Activated CD4-positive, alpha-beta T cell treated with anti-CD3 and anti-CD28 coated beads, Interleukin-2, amount 50 U/mL, for 1 hour (primary cell): Measurements from ENCODE around the gene YIF1A.
"Not testable (repeated sequence)": the region's sequence is repeated elsewhere in the genome, so short reads cannot be mapped to it uniquely, and the experiment has no call there.

ENCODE experiments used
- DNase-seq: peaks from one replicate; pipeline ENCODE4 v3.0.0-alpha.2; 2020

Gene YIF1A

DNA sequence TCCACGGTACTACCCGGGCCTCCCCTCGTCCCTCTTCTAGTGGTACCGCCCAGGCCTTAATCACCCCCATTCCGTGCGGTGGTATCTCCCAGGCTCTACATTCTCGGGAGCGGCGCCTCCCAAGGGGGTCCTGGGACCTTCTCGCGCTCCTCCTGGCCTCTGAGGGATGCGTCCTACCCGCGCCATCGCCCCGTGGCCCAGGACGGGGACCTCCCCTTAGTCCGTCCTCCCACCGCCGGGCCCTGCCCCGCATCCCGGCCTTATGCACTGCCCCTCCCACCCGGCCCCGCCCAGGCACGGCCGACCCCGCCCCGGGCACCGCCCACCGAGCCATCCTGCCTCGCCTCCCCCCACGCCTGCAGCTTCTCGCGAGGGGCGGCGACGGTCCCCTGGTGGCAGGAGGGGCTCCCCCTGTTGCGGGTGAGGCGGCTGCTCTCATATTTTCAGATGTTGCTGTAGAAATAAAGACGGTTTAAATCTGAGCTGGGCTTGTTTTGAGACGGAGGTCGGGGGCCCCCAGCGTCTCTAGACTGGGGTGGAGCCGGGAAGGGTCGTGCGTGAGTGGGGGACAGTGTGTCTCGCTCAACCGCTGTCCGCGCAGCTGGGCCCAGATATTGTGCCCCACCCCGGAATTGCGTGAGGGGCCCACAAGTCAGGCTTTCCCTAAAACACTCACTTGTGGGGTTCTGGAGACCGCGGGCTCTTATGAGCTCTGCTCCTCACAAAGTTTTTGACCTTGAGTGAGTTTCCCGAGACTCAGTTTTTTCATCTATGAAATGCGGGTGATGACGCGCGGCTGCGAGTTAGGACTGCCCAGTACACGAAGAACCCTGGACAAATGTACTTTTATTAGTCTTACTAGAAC lies 21.3 kb downstream of the YIF1A start:
- peak; percentile 82 for DNase-seq

DNA sequence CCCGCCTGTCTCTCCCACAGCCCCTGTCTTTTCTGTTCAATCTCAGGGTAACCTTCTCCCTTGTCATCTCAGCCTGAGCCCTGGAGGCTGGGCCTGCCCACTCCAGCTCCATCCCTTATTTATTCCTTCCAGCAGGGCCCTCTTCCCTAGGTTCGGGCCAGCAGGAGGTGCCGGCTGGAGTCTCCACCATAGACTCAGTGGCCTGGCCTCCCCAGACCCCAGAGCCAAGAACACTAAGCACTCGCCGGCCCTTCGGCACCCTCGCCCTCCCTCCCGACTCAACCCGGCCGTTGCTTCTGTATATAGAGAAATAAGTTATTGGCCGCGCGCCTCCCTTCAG lies 21.9 kb downstream of the YIF1A start:
- no peak for DNase-seq

GRCh38 chr11:66266378-66267038 lies 22.4 kb downstream of the YIF1A start:
- no peak for DNase-seq

DNA sequence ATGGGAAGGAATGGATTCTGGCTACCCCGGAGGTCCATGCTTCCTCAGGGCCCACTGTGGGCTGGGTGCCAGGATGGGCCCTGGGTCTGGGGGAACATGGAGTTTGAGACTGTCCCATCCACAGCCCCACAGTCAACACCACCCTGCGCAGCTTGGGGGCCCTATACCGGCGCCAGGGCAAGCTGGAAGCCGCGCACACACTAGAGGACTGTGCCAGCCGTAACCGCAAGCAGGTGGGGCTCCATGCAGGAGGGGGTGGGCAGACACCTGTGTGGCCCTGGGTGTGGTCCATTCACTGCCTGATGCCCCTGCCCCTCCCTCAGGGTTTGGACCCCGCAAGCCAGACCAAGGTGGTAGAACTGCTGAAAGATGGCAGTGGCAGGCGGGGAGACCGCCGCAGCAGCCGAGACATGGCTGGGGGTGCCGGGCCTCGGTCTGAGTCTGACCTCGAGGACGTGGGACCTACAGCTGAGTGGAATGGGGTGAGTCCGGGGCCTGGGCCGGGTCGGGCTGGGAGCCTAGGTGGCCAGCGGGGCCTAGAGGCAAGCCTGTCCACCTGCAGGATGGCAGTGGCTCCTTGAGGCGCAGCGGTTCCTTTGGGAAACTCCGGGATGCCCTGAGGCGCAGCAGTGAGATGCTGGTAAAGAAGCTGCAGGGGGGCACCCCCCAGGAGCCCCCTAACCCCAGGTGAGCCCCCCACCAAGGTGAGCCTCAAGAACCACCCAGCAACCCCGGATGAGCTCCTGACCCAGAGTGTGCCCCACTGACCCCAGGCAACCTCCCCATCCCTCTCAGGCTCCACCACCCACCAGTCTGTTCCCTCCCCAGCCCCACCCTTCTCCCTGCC lies 23.2 kb downstream of the YIF1A start:
- DNase-seq: no peak

GRCh38 chr11:66264914-66265313 lies 24.0 kb downstream of the YIF1A start:
- peak; percentile 43 for DNase-seq

- no peak for DNase-seq
Observed at GRCh38 chr11:66264383-66264782, 24.6 kb downstream of the YIF1A start.

GRCh38 chr11:66263785-66264184 lies 25.2 kb downstream of the YIF1A start:
- no peak for DNase-seq

- no peak for DNase-seq
Observed at GRCh38 chr11:66263231-66263630, 25.7 kb downstream of the YIF1A start.

- no peak for DNase-seq
Observed at GRCh38 chr11:66262696-66263095, 26.2 kb downstream of the YIF1A start.

DNA sequence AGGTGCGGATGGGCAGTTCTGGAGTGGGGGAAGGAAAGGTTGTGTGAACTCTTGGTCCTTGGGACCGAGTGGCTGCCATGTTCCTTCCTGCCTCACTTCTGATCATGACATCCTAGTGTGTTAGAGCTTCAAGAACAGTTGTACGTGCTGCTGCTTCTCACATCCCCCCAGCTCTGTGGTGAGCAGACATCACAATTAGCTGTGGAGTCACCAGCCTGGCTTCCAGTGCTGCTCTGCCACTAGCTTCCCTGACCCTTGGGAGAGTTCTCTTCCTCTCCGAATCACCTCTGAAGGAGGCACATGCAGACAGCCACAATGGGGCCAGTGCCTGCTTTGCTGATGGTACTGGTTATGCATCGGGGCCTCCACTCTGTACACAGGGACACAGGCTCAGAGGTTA lies 26.8 kb downstream of the YIF1A start:
- no peak for DNase-seq

GRCh38 chr11:66261578-66261977 lies 27.4 kb downstream of the YIF1A start:
- DNase-seq: no peak

GRCh38 chr11:66259956-66260355 lies 29.0 kb downstream of the YIF1A start:
- DNase-seq: no peak

DNA sequence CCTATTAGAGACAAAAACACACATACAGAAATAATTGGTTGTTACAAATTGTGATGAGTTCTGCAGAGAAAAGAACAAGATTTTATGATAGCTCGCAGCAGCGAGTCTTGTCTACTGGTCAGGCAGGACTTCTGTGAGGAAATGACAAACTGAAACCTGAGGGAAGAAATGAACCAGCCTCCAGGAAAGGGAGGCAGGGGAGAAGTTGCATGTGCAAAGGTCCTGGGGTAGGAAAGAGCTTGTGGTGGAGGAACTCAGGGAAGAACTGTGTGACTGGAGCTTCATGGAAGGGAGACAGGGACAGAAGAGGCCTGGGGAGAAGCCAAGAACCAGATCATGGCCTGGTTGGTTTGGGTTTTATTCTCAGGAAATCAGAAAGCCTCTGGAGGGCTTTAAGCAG lies 29.7 kb downstream of the YIF1A start:
- DNase-seq: no peak

DNA sequence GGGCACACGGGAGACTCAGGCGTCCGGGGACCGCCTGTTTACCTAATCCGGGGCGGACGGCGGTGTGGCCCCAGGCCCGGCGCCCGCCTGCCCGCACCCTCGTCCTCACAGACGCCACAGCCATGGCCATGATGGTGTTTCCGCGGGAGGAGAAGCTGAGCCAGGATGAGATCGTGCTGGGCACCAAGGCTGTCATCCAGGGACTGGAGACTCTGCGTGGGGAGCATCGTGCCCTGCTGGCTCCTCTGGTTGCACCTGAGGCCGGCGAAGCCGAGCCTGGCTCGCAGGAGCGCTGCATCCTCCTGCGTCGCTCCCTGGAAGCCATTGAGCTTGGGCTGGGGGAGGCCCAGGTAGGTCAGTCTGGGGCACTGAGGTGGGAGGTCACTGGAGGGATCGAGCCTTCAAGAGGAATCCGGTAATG lies 30.5 kb downstream of the YIF1A start:
- no peak for DNase-seq

DNA sequence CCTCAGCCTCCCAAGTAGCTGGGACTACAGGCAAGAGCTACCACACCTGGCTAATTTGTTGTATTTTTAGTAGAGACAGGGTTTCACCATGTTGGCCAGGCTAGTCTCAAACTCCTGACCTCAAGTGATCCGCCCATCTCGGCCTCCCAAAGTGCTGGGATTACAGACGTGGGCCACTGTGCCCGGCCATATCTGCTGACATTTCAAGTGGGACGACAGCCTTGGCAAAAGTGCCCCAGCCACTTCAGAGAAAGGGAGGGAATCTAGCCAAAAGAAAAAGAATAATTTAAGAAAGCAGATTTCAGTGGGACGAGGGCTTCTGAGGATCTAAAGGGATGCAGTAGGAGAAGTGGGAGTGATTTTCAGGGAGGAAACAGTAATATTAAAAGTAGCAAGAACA lies 35.9 kb downstream of the YIF1A start:
- DNase-seq: not testable (repeated sequence)

GRCh38 chr11:66251809-66252208 lies 37.1 kb downstream of the YIF1A start:
- DNase-seq: no peak

DNA sequence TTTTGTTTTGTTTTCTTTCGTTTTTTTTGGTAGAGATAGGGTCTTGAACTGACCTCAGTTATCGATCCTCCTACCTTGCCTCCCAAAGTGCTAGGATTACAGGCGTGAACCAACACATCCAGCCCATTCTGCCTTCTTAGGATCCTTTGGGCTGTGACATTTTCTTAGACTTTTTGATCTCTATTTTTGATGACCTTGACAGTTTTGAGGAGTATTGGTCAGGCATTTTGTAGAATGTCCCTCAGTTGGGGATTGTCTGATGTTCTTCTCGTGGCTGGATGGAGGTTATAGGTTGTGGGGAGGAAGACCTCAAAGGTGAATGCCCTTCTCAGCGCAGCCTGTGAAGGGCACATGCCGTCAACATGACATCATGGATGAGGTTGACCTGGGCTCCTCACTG lies 40.0 kb downstream of the YIF1A start:
- no peak for DNase-seq

DNA sequence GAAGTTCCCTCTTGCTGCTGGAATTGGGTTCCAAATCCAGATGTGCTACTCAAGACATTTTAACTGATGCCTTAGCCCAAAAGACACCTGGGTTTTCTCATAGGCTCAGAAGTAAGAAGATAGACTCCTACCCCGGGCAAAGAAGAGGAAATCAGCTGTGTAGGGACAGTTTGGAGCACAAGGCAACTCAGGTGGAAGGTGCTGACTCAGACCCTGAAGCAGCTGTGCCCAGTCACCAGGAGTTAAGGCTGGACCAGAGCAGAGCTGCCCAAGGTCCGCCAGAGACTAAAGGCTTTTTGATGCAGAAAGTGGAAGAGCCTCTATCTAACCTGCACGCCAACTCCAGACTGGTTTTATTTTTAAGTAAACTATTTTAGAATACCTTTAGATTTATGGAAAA lies 41.1 kb downstream of the YIF1A start:
- DNase-seq: no peak

- DNase-seq: no peak
Observed at GRCh38 chr11:66247295-66247694, 41.6 kb downstream of the YIF1A start.

DNA sequence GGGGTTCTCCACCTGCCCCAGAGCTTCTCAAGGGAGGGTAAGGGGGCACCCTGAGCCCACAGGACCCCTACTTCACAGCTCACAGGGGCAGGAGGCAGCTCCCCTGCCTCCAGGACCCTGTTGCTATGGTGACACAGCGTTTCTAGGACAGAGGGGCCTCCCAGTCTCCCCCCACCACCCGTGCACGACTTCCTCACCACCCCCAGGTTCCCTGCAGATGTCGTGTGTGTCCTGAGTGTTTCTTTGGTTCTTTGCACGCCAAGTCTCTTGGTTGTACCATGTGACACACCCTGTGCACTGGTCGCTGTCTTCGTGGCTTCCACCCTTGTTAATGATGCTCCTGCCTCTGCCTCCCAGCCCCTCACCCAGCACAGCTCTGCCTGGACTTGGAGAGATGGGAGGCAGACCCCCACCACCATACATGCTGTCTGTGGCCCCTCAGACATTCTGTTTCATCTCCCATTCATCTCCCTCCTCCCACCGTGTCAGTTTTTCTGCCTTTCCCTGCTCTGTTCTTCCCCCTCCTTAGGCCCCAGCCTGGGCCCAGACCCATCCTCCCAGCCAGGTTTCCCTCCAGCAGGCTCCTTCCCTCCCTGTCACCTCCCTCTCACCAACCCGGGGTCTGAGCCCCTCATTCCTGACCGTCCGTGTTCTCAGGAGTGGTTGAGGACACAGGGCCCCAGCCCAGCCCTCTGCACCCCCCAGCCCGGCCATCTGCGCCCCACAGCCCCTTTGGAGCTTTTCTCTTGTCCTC lies 45.0 kb downstream of the YIF1A start:
- no peak for DNase-seq

DNA sequence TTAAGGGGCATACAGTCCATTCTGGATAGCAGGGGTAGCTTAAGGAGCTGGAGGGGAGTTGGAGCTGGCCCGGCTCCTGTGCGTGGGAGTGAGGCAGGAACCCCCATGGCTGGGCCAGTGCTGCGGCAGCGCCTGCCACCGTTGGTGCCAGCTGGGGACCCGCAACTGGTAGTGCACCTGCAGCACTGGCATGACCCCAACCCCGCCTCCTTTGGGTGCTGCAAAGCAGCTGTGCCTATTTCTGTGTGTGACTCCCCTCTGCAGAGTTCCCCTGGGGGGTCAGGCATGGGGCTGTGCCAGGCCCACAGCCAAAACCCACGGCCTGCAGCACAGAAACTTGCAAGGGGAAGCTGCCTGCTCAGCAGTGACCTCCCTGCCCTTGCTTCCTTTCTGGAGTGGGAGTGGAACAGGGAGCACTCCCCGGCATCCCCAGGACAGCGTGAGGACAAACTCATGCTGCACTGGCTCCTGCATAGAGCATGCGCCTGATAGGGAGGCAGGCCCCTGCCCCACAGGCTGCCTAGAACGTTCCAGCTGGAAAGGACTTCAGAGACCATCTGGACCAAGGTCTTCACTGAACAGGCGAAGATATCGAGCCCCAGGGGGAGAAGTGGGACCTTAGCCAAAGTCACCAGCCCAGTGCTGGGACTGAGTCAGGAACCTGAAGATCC lies 46.7 kb downstream of the YIF1A start:
- no peak for DNase-seq

DNA sequence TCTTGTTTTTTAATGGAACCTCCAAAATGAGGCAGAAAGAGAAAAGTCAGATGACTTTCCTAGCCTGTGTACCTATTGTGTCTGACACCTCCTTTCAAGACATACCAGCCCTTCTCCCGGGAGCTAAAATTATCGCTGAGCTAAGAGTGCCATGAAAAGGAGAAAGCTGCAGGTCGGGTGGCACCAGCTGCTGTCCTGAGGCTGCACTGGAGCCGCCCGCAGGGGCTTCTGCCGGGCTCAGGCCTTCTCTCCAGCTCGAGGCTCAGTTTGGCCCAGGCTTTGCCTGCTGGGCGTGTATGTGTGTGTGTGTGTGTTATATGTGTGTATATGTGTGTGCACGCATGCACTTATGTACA lies 48.2 kb downstream of the YIF1A start:
- DNase-seq: no peak
